EL (cell line): ENCODE data around the gene CDH23.

Experiments
- DNase-seq: peaks from one replicate; pipeline ENCODE4 v3.0.0-alpha.2; 2016

Gene CDH23

GRCh38 chr10:71647526-71648253, 251.0 kb downstream of the CDH23 start:
- peak; percentile 10 for DNase-seq

- DNase-seq = no peak
Observed at GRCh38 chr10:71648254-71648932, 251.7 kb downstream of the CDH23 start.

- no peak for DNase-seq
Observed at GRCh38 chr10:71648933-71649320, 252.2 kb downstream of the CDH23 start.

- DNase-seq = no peak
Observed at GRCh38 chr10:71649631-71650030, 252.9 kb downstream of the CDH23 start.

- no peak for DNase-seq
Observed at GRCh38 chr10:71650397-71650796, 253.7 kb downstream of the CDH23 start.

GRCh38 chr10:71651428-71651827, 254.7 kb downstream of the CDH23 start:
- DNase-seq = no peak

GRCh38 chr10:71651928-71652327, 255.2 kb downstream of the CDH23 start:
- no peak for DNase-seq

- DNase-seq = no peak
Observed at GRCh38 chr10:71653044-71653443, 256.3 kb downstream of the CDH23 start.

GRCh38 chr10:71656220-71656619, 259.5 kb downstream of the CDH23 start:
- DNase-seq = no peak

- DNase-seq = no peak
Observed at GRCh38 chr10:71657604-71658466, 261.1 kb downstream of the CDH23 start.

- no peak for DNase-seq
Observed at GRCh38 chr10:71658467-71658745, 261.7 kb downstream of the CDH23 start.

GRCh38 chr10:71659111-71659634, 262.5 kb downstream of the CDH23 start:
- no peak for DNase-seq

- DNase-seq = no peak
Observed at GRCh38 chr10:71659737-71660136, 263.0 kb downstream of the CDH23 start.

- DNase-seq = no peak
Observed at GRCh38 chr10:71660313-71660712, 263.6 kb downstream of the CDH23 start.

GRCh38 chr10:71661060-71661622, 264.4 kb downstream of the CDH23 start:
- no peak for DNase-seq

- no peak for DNase-seq
Observed at GRCh38 chr10:71661779-71662336, 265.1 kb downstream of the CDH23 start.

GRCh38 chr10:71663311-71663710, 266.6 kb downstream of the CDH23 start:
- no peak for DNase-seq

GRCh38 chr10:71664585-71664984, 267.9 kb downstream of the CDH23 start:
- DNase-seq = no peak

- no peak for DNase-seq
Observed at GRCh38 chr10:71665456-71665855, 268.7 kb downstream of the CDH23 start.

GRCh38 chr10:71666639-71667386, 270.1 kb downstream of the CDH23 start:
- DNase-seq = no peak

GRCh38 chr10:71667387-71667752, 270.6 kb downstream of the CDH23 start:
- no peak for DNase-seq
